Mesenchymal stem cell (in vitro differentiated cells and primary cell): ENCODE measurements around the gene CYP2U1.
"Not testable (repeated sequence)": the region's sequence is repeated elsewhere in the genome, so short reads cannot be mapped to it uniquely, and the experiment has no call there.

Experiments
- DNase-seq: peaks from one replicate; pipeline ENCODE4 v3.0.0-alpha.2; 2013
- H2AFZ ChIP-seq: one replicate; pipeline ENCODE4 v1.6.1; 2013; ENCODE audit warnings: low read depth, mild to moderate bottlenecking, control low read depth, inconsistent platforms, low read length, moderate library complexity
- H2AK5ac ChIP-seq: 2 replicates; pipeline ENCODE4 v1.6.1; 2013; ENCODE audit warnings: low read length, moderate library complexity, mild to moderate bottlenecking, inconsistent platforms; ENCODE audit not compliant: severe bottlenecking
- H2BK120ac ChIP-seq: one replicate; pipeline ENCODE4 v1.6.1; 2013; ENCODE audit warnings: low read depth, mild to moderate bottlenecking, inconsistent platforms, low read length, moderate library complexity
- H2BK12ac ChIP-seq, 2 experiments: one replicate each; pipeline ENCODE4 v1.6.1; 2013; ENCODE audit warnings: inconsistent platforms in 2 of 2, low read length in 2 of 2, mild to moderate bottlenecking in 2 of 2, moderate library complexity in 2 of 2, control low read depth in 1 of 2
- H2BK15ac ChIP-seq: one replicate; pipeline ENCODE4 v1.6.1; 2013; ENCODE audit warnings: mild to moderate bottlenecking, low read depth, inconsistent platforms; ENCODE audit not compliant: poor library complexity, severe bottlenecking
- H2BK5ac ChIP-seq: 2 replicates; pipeline ENCODE4 v1.6.1; 2013; ENCODE audit warnings: low read depth, mild to moderate bottlenecking, low read length, control low read depth, inconsistent platforms; ENCODE audit not compliant: poor library complexity, severe bottlenecking
- H3K14ac ChIP-seq, 2 experiments: one replicate each; pipeline ENCODE4 v1.6.1; 2013; ENCODE audit warnings: inconsistent platforms in 2 of 2, low read length in 2 of 2, control low read depth in 1 of 2, mild to moderate bottlenecking in 1 of 2, moderate library complexity in 1 of 2
- H3K18ac ChIP-seq, 2 experiments: one replicate each; pipeline ENCODE4 v1.6.1; 2013; ENCODE audit warnings: inconsistent platforms in 2 of 2, low read length in 2 of 2, control low read depth in 1 of 2, low read depth in 1 of 2, mild to moderate bottlenecking in 1 of 2
- H3K23ac ChIP-seq, 2 experiments: one replicate each; pipeline ENCODE4 v1.6.1; 2013; ENCODE audit warnings: inconsistent platforms in 2 of 2, low read length in 2 of 2, mild to moderate bottlenecking in 2 of 2, moderate library complexity in 2 of 2, control low read depth in 1 of 2
- H3K27ac ChIP-seq: 2 replicates; pipeline ENCODE4 v1.5.1; 2013; ENCODE audit warnings: mild to moderate bottlenecking, moderate library complexity, low read length, control low read depth, inconsistent platforms; ENCODE audit not compliant: poor library complexity, severe bottlenecking
- H3K27me3 ChIP-seq, 2 experiments: 2 replicates each; pipeline versions ENCODE4 v1.6.1 to v1.7.0; 2013; ENCODE audit warnings: low read length in 2 of 2, mild to moderate bottlenecking in 2 of 2, moderate library complexity in 2 of 2, control low read depth in 1 of 2, inconsistent platforms in 1 of 2; ENCODE audit not compliant: control insufficient read depth in 1 of 2, insufficient read depth in 1 of 2
- H3K36me3 ChIP-seq, 2 experiments: 2 replicates each; pipeline versions ENCODE4 v1.6.1 to v1.7.0; 2013; ENCODE audit warnings: low read length in 2 of 2, control low read depth in 1 of 2, inconsistent platforms in 1 of 2, low read depth in 1 of 2, mild to moderate bottlenecking in 1 of 2; ENCODE audit not compliant: insufficient read depth in 2 of 2, control insufficient read depth in 1 of 2
- H3K4ac ChIP-seq, 2 experiments: one replicate each; pipeline ENCODE4 v1.6.1; 2013; ENCODE audit warnings: inconsistent platforms in 2 of 2, low read length in 2 of 2, mild to moderate bottlenecking in 2 of 2, moderate library complexity in 2 of 2, control low read depth in 1 of 2, low read depth in 1 of 2
- H3K4me1 ChIP-seq: 2 replicates; pipeline ENCODE4 v1.6.1; 2013; ENCODE audit warnings: low read depth, low read length, control low read depth; ENCODE audit not compliant: control insufficient read depth, insufficient read depth
- H3K4me2 ChIP-seq: 2 replicates; pipeline ENCODE4 v1.6.1; 2013; ENCODE audit warnings: low read length, mild to moderate bottlenecking, inconsistent platforms; ENCODE audit not compliant: poor library complexity, severe bottlenecking
- H3K4me3 ChIP-seq, 2 experiments: 2 replicates each; pipeline versions ENCODE4 v1.5.1 to v1.7.0; 2013; ENCODE audit warnings: low read length in 2 of 2, mild to moderate bottlenecking in 2 of 2, control low read depth in 1 of 2, low read depth in 1 of 2; ENCODE audit not compliant: insufficient read depth in 1 of 2
- H3K79me1 ChIP-seq: replicated peaks from 2 replicates; pipeline ENCODE4 v1.6.1; 2013; ENCODE audit warnings: mild to moderate bottlenecking, control low read depth, low read length, inconsistent platforms; ENCODE audit not compliant: poor library complexity, severe bottlenecking
- H3K9ac ChIP-seq: 2 replicates; pipeline ENCODE4 v1.7.0; 2013; ENCODE audit warnings: mild to moderate bottlenecking, low read length, moderate library complexity
- H3K9me3 ChIP-seq: 2 replicates; pipeline ENCODE4 v1.7.0; 2013; ENCODE audit warnings: mild to moderate bottlenecking, low read length; ENCODE audit not compliant: control insufficient read depth
- H4K8ac ChIP-seq: one replicate; pipeline ENCODE4 v1.6.1; 2013; ENCODE audit warnings: inconsistent platforms, mild to moderate bottlenecking, low read length, moderate library complexity
- H4K91ac ChIP-seq: one replicate; pipeline ENCODE4 v1.6.1; 2013; ENCODE audit warnings: mild to moderate bottlenecking, low read length, inconsistent platforms
- WGBS: methylation state at CpG from one replicate; pipeline ENCODE4 v1.1.7; 2013; ENCODE audit warnings: mixed read lengths; 5-methylcytosine and 5-hydroxymethylcytosine counted together

CYP2U1 gene

GRCh38 chr4:107901213-107901934 lies 30.0 kb upstream of the CYP2U1 start:
- no peak overlapping the region for H2BK12ac ChIP-seq
- no peaks in the 10 kb centered on the region for H3K27me3 ChIP-seq
- H2AFZ ChIP-seq = no peak overlapping the region
- H2BK15ac ChIP-seq = no peak overlapping the region
- H3K14ac ChIP-seq = no peak overlapping the region
- peaks cover 3% of the 10 kb centered on the region for H3K4me1 ChIP-seq
- no peaks in the 10 kb centered on the region for H3K9me3 ChIP-seq
- H2AK5ac ChIP-seq = no peak overlapping the region
- peaks cover 9% of the 10 kb centered on the region for H3K79me1 ChIP-seq
- H4K91ac ChIP-seq = no peak overlapping the region
- no peak for DNase-seq
- H4K8ac ChIP-seq = no peak overlapping the region
- no peak overlapping the region for H3K4me3 ChIP-seq
- WGBS = 98% methylated on average over 2 of the region's 2 CpGs
- H3K23ac ChIP-seq = no peak overlapping the region
- H2BK120ac ChIP-seq = no peak overlapping the region
- H3K4me2 ChIP-seq = no peak overlapping the region
- no peak overlapping the region for H3K4ac ChIP-seq
- H3K18ac ChIP-seq = no peak overlapping the region
- no peak overlapping the region for H3K9ac ChIP-seq
- H3K27ac ChIP-seq = no peak overlapping the region
- H3K36me3 ChIP-seq = peaks cover 0 to 41% of the 10 kb centered on the region in 2 experiments
- H2BK5ac ChIP-seq = no peak overlapping the region

- no peak overlapping the region for H2BK120ac ChIP-seq
- no peak overlapping the region for H2AK5ac ChIP-seq
- H3K4me1 ChIP-seq = peaks cover 3% of the 10 kb centered on the region
- no peak overlapping the region for H3K9ac ChIP-seq
- WGBS = 100% methylated on average over 1 of the region's 2 CpGs
- no peaks in the 10 kb centered on the region for H3K9me3 ChIP-seq
- no peak overlapping the region for H4K91ac ChIP-seq
- H3K4me3 ChIP-seq = no peak overlapping the region
- no peaks in the 10 kb centered on the region for H3K27me3 ChIP-seq
- H4K8ac ChIP-seq = no peak overlapping the region
- H2BK5ac ChIP-seq = no peak overlapping the region
- H2BK15ac ChIP-seq = no peak overlapping the region
- H3K18ac ChIP-seq = no peak overlapping the region
- DNase-seq = no peak
- H3K4me2 ChIP-seq = no peak overlapping the region
- H2BK12ac ChIP-seq = no peak overlapping the region
- peaks cover 0 to 46% of the 10 kb centered on the region in 2 experiments for H3K36me3 ChIP-seq
- no peak overlapping the region for H3K14ac ChIP-seq
- H3K23ac ChIP-seq = no peak overlapping the region
- no peak overlapping the region for H3K27ac ChIP-seq
- peaks cover 11% of the 10 kb centered on the region for H3K79me1 ChIP-seq
- H2AFZ ChIP-seq = no peak overlapping the region
- H3K4ac ChIP-seq = no peak overlapping the region
These were observed 28.6 kb upstream of the CYP2U1 start for GRCh38 chr4:107902715-107903114.

GRCh38 chr4:107905082-107905481 lies 26.3 kb upstream of the CYP2U1 start:
- H2AK5ac ChIP-seq = not testable (repeated sequence)
- 90% methylated on average over 3 of the region's 3 CpGs for WGBS

GRCh38 chr4:107906458-107907100 lies 24.8 kb upstream of the CYP2U1 start:
- no peaks in the 10 kb centered on the region for H3K9me3 ChIP-seq
- no peak overlapping the region for H3K18ac ChIP-seq
- H3K27me3 ChIP-seq = no peaks in the 10 kb centered on the region
- no peak overlapping the region for H3K23ac ChIP-seq
- DNase-seq = no peak
- H2AK5ac ChIP-seq = no peak overlapping the region
- H2AFZ ChIP-seq = no peak overlapping the region
- H3K36me3 ChIP-seq = peaks cover 0 to 56% of the 10 kb centered on the region in 2 experiments
- no peak overlapping the region for H3K4ac ChIP-seq
- no peak overlapping the region for H3K27ac ChIP-seq
- no peak overlapping the region for H4K8ac ChIP-seq
- no peak overlapping the region for H3K9ac ChIP-seq
- H3K4me3 ChIP-seq = no peak overlapping the region
- 67% methylated on average over 2 of the region's 4 CpGs for WGBS
- no peak overlapping the region for H4K91ac ChIP-seq
- H2BK5ac ChIP-seq = no peak overlapping the region
- peaks cover 2% of the 10 kb centered on the region for H3K4me1 ChIP-seq
- no peak overlapping the region for H3K14ac ChIP-seq
- H2BK15ac ChIP-seq = no peak overlapping the region
- H2BK12ac ChIP-seq = no peak overlapping the region
- no peak overlapping the region for H3K4me2 ChIP-seq
- H2BK120ac ChIP-seq = no peak overlapping the region
- peaks cover 5% of the 10 kb centered on the region for H3K79me1 ChIP-seq

More at GRCh38 chr4:107905082-107905481, 26.3 kb upstream of the CYP2U1 start:
- H3K4ac ChIP-seq, H2BK120ac ChIP-seq, H2AFZ ChIP-seq, H2BK5ac ChIP-seq, H3K27me3 ChIP-seq, H2BK12ac ChIP-seq, H3K4me2 ChIP-seq, H3K9me3 ChIP-seq, DNase-seq, H3K4me1 ChIP-seq, H3K79me1 ChIP-seq, H3K4me3 ChIP-seq, H2BK15ac ChIP-seq, H3K23ac ChIP-seq, H3K27ac ChIP-seq, H3K18ac ChIP-seq, H4K91ac ChIP-seq, H3K14ac ChIP-seq, H4K8ac ChIP-seq, H3K9ac ChIP-seq: not testable (repeated sequence)
- H3K36me3 ChIP-seq = peaks cover 0 to 61% of the 10 kb centered on the region in 2 experiments
